Measurements from ENCODE around the gene SHPK. TPM values are rescaled to one million over a fixed set of nuclear protein-coding genes. Genes with fewer than 3 reads are reported as not detected.

The SHPK gene
- total and polyA plus RNA-seq, 9 of the 15 experiments (the other 6 are each of a cell fraction or from before 2014, with no cell fraction given): 2.5 to 16.3 (median 11.8) TPM

GRCh38 chr17:3658784-3659449 is 22.9 kb upstream of the SHPK start:
- in situ Hi-C loops (cut with MboI): no loop called here
- no TSS peak for BruUV-seq (replicated peaks)
- intact Hi-C loops (cut with micrococcal nuclease): no loop called here
- FAIRE-seq: no peak
- ChIA-PET CTCF (ENCODE audit: low intra/inter-chr PET ratio) (no interaction called here), POLR2A (interaction anchor here (0.7 kb wide), 1 partner anchor 17 kb away, joined by 3 read pairs; no protein-coding TSS in a partner anchor)
- Histone ChIP-seq H4K20me1 (replicated peaks; ENCODE audit: control insufficient read depth, insufficient read depth, low read length) (no peaks in the 10 kb centered on the region), H2AFZ (ENCODE audit: low read depth, low read length) (no peak overlapping the region), H3K4me2 (ENCODE audit: insufficient read depth, low read length) (no peak overlapping the region), H3K9me3 (replicated peaks; ENCODE audit: control insufficient read depth, insufficient read depth, low read depth, low read length) (no peaks in the 10 kb centered on the region), H3K27me3 (ENCODE audit: control insufficient read depth in 2 of 2, insufficient read depth in 2 of 2, low read length in 2 of 2) (no peaks in the 10 kb centered on the region), H3K4me3 (no peak overlapping the region), H3K27ac (ENCODE audit: extremely low read depth, low read depth, low read length) (no peak overlapping the region), H3K4me1 (replicated peaks in 1 of 2; ENCODE audit: control insufficient read depth in 2 of 2, insufficient read depth in 2 of 2, low read length in 2 of 2) (peaks cover 0 to 42% of the 10 kb centered on the region in 2 experiments; a peak in 2 of 5 replicates), H3K9ac (ENCODE audit: insufficient read depth in 1 of 2, low read depth in 2 of 2, low read length in 2 of 2) (no peak overlapping the region; a peak in 1 of 4 replicates), H3K36me3 (ENCODE audit: control insufficient read depth, insufficient read depth, low read length) (no peaks in the 10 kb centered on the region), H3K79me2 (ENCODE audit: control insufficient read depth, insufficient read depth, low read length) (no peaks in the 10 kb centered on the region), H3K9me1 (ENCODE audit: control insufficient read depth, insufficient read depth, low read length) (no peaks in the 10 kb centered on the region)
- TF ChIP-seq POLR2G (IDR thresholded peaks at IDR 0.05; ENCODE audit: low read depth, low read length) (0 out of 2 replicates have a peak, but pooled peaks have one; percentile 18), KDM2B (CRISPR knock-in tag; IDR thresholded peaks at IDR 0.05) (no peak), ZFP30 (CRISPR knock-in tag; IDR thresholded peaks at IDR 0.05; ENCODE audit: borderline replicate concordance) (no peak)
- 78% methylated on average over 6 of the region's 22 CpGs for WGBS (ENCODE audit: insufficient coverage, low coverage, missing lambda C conversion rate)
- no peak for DNase-seq (ENCODE audit: extremely low read depth in 1 of 4, low spot score in 3 of 4)
- no peak for ATAC-seq

All from K562 (cell line).